Activated gamma-delta T cell treated with Interleukin-2 at 50 U/mL for 16 hours (primary cell): ENCODE measurements around the gene LYL1.

Experiments used
- DNase-seq: peaks from one replicate; pipeline ENCODE4 v3.0.0-alpha.2; 2020

The LYL1 gene

DNA sequence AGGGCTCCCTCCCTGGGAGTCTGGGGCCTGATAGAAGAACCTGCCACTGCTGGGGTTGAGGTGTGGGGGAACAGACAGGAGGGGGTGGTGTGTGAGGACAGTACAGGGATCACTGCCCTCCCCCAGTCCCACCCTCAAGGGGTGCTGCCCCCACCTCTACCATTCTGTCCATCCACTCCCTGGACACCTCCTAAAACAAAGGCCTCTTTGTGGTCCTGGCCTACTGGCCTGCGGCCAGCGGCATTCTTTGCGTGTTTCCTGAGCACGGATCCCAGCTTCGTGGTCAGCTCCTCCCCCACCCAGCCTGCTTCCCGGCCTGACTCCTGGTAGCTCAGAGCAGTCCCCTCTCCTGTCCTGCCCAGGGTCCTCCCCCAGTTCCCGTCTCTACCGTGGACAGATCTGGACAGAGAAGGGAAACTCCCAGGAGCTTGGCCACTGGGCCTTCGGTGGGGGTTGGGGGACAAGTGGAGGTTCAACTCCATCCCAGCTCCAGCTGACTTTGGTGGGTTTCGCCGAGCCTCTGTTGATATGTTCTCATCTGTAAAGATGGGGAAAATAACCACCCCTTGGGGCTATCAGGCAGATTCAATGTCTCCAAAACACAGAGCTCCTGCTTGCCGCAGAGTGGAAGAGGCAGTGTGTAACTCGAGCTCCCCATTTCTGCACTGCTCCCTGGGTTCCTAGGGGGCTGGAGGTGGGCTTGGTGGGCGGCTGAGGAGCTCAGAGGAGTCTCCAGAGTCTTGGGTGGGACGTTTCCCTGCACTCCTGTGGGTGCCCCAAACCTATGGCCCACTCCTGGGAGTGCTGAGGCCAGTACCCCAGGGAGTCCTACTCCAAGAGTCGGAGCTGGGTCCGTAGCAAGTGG, 48.7 kb downstream of the LYL1 start:
- no peak for DNase-seq

DNA sequence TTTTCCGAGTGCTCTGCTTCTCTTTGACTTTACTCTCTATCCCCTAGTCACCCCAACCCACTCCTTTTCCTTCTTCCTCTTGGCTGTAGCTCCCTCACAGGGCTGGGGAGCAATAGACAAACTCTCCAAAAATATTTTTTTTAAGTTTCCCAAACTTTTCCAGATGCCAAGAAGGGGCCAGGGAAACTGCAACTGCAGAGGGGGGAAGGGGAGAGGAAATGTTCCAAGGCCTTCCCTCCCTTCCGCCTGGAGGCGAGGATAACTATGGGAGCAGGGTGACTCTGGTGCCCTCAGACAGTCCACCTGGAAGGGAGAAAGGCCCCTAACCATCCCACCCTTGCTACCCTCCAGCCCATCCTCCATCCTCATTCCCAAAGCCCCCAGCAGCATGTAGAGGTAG, 49.4 kb downstream of the LYL1 start:
- no peak for DNase-seq

DNA sequence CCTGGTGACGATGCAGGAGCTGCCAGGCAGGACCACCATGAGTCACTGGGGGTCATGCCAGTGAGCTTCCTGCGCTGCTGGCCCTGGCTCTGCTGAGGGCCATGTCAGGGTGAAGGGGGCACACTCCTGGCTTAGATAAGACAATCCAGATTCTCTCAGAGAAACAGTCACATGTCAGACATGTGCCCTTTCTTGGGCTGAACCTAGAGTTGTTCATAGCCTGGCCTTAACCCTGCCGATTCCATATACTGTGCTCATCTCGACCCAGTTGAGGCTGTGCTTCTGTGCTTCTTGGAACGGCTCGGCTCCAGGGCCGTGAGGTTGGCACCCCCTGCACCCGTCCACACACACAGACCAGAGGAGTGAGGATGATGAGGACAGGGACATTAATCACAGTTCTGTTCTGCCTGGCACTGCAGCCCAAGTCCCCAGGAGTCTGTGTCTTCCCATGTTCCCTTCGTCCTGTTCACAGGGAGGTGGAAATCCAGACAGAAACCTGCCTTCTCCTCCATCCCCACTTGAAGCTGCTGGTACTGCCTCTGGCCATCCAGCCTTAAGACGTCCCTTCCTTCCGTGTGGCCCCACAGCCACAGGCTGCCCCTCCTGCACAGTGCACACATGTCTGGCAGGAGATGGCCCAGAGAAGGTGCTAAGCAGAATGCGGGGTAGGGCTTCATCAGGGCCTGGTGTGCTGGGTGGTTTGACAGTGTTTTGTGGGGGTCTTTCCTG, 50.0 kb downstream of the LYL1 start:
- DNase-seq, result no peak

DNA sequence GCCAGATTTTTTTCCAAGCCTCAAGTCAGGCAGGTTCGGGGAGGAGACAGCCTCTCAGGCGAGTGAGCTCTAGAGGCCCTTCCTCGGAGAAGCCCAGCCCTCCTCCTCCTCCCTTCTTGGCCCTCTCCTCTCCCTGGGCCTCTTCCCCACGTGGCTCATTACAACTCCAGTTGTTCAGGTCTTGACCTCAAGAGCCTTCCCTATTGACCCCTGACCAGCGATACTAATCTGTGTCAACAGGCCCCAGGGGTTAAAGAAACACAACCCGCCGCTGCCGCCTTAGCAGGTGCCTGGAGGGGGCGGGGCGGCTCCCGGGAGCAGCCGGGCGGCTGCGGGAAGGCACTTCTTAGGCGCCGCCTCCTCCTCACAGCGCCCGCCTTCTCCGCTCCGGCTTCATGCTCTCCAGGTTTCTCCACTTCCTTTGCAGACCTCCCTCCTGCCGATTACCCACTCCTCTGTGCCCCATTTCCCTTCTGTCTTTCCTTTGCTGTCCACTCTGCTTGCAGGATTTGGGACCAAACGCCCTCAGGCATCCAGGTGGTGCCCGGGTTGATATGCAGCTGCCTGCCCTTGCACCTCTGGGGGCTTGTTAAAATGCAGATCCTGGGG, 51.0 kb downstream of the LYL1 start:
- no peak for DNase-seq

DNA sequence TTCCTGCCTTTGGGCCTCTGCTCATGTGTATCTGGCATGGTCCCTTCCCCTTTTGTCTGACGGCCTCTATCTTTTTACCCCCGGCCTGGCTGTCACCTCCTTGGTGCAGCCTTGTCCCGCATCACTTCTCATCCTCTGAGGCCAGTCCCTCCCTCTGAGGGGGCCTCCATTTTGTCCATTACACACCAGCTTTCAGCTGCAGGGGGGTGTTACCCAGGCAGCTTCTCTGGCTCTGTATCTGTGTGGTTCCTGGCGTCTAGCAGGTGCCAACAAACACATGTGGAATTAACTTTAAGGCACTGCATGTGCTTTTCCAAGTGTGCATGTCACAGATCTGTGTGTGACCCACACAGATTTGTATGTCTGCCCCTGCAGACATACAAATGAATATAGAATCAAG, 52.4 kb downstream of the LYL1 start:
- DNase-seq, result no peak
